Liver (tissue), 3 donors: Measurements from ENCODE around the gene SUMF2.

Source experiments
- ATF3 ChIP-seq: IDR thresholded peaks from 2 replicates; pipeline ENCODE4 v1.6.1; 2016; ENCODE audit warnings: antibody characterized with exemption
- CTCF ChIP-seq: fragments of 150-350 bp; IDR thresholded peaks from 2 replicates; pipeline ENCODE4 v1.5.1; 2017; ENCODE audit warnings: improper control_type of control experiment, low read depth, low read length; ENCODE audit not compliant: missing input control
- EGR1 ChIP-seq, 2 donors: IDR thresholded peaks; 2 replicates each; pipeline ENCODE4 v1.6.1; 2016 to 2018; ENCODE audit warnings: antibody characterized with exemption in 2 of 2, low read depth in 2 of 2
- FOXA2 ChIP-seq: IDR thresholded peaks from 2 replicates; pipeline ENCODE4 v1.6.1; 2016; ENCODE audit warnings: antibody characterized with exemption
- GABPA ChIP-seq, 2 donors: IDR thresholded peaks in 1 of 2; conservative IDR thresholded peaks in 1 of 2; 2 replicates each; pipeline ENCODE4 v1.6.1; 2016; ENCODE audit warnings: antibody characterized with exemption in 2 of 2, mild to moderate bottlenecking in 1 of 2, moderate library complexity in 1 of 2
- JUND ChIP-seq, 2 donors: IDR thresholded peaks; 2 replicates each; pipeline ENCODE4 v1.6.1; 2016; ENCODE audit warnings: antibody characterized with exemption in 2 of 2
- MAX ChIP-seq: IDR thresholded peaks from 2 replicates; pipeline ENCODE4 v1.6.1; 2016; ENCODE audit warnings: antibody characterized with exemption
- NR2F2 ChIP-seq: IDR thresholded peaks from 2 replicates; pipeline ENCODE4 v1.6.1; 2016; ENCODE audit warnings: antibody characterized with exemption
- RAD21 ChIP-seq, 2 donors: IDR thresholded peaks; 2 replicates each; pipeline ENCODE4 v1.6.1; 2016; ENCODE audit warnings: antibody characterized with exemption in 2 of 2, mild to moderate bottlenecking in 2 of 2
- REST ChIP-seq: IDR thresholded peaks from 2 replicates; pipeline ENCODE4 v1.6.1; 2016; ENCODE audit warnings: antibody characterized with exemption, mild to moderate bottlenecking
- SP1 ChIP-seq: IDR thresholded peaks from 2 replicates; pipeline ENCODE4 v1.6.1; 2018; ENCODE audit warnings: antibody characterized with exemption, mild to moderate bottlenecking
- TAF1 ChIP-seq: conservative IDR thresholded peaks from 2 replicates; pipeline ENCODE4 v1.6.1; 2016; ENCODE audit warnings: antibody characterized with exemption, mild to moderate bottlenecking
- YY1 ChIP-seq: IDR thresholded peaks from 2 replicates; pipeline ENCODE4 v1.6.1; 2016; ENCODE audit warnings: antibody characterized with exemption, mild to moderate bottlenecking
- ZBTB33 ChIP-seq: IDR thresholded peaks from 2 replicates; pipeline ENCODE4 v1.6.1; 2016; ENCODE audit warnings: antibody characterized with exemption
- donor health status: healthy.
- donor health status: healthy.

- TF ChIP-seq MAX (no peak), CTCF (no peak), GABPA (IDR thresholded peaks at IDR 0.05 in 1 of 2, conservative IDR thresholded peaks at IDR 0.05 in 1 of 2) (no peak), RAD21 (IDR thresholded peaks at IDR 0.05) (no peak), SP1 (no peak), FOXA2 (no peak), JUND (IDR thresholded peaks at IDR 0.05) (no peak), TAF1 (no peak), REST (no peak), NR2F2 (no peak), ATF3 (no peak), ZBTB33 (no peak), EGR1 (IDR thresholded peaks at IDR 0.05; ENCODE audit: low read depth in 2 of 2) (no peak), YY1 (no peak)
Measured at GRCh38 chr7:56086761-56087160, 22.7 kb downstream of the SUMF2 start.
